WTC11 (cell line): ENCODE measurements around the gene MFF. TPM values are rescaled to one million over a fixed set of nuclear protein-coding genes. Genes with fewer than 3 reads are reported as not detected.

Source experiments
- ATAC-seq: fragments of 200-7000 bp; cut with Tn5 transposase; 2 replicates; pipeline ENCODE4 v1.10.0; 2021; ENCODE audit warnings: mild to moderate bottlenecking, moderate library complexity
- CTCF ChIA-PET: fragments of 300-600 bp; sonication (Branson Sonifier 250); formaldehyde crosslinking; loops from one replicate; lab custom pipeline; 2021; ENCODE audit warnings: antibody characterized with exemption; lab: Charles Lee
- POLR2A ChIA-PET: fragments of 350-600 bp; sonication (Branson Sonifier 250); formaldehyde crosslinking; loops from one replicate; lab custom pipeline; 2021; ENCODE audit warnings: antibody characterized with exemption; lab: Charles Lee
- DNase-seq: peaks from one replicate; pipeline ENCODE4 v3.0.0; 2021; ENCODE audit warnings: low spot score
- H3K27ac Mint-ChIP-seq: 2 replicates; pipeline ENCODE4 v1.8.0; 2021; ENCODE audit warnings: mixed read lengths
- H3K27me3 Mint-ChIP-seq: 2 replicates; pipeline ENCODE4 v1.8.0; 2021; ENCODE audit warnings: low read depth, mild to moderate bottlenecking, moderate library complexity, mixed read lengths
- H3K36me3 Mint-ChIP-seq: 2 replicates; pipeline ENCODE4 v1.8.0; 2021; ENCODE audit warnings: mixed read lengths
- H3K4me1 Mint-ChIP-seq: 2 replicates; pipeline ENCODE4 v1.8.0; 2022; ENCODE audit warnings: mixed read lengths
- H3K4me3 Mint-ChIP-seq: 2 replicates; pipeline ENCODE4 v1.8.0; 2021; ENCODE audit warnings: mild to moderate bottlenecking, moderate library complexity, mixed read lengths
- H3K9me3 Mint-ChIP-seq: 2 replicates; pipeline ENCODE4 v1.8.0; 2021; ENCODE audit warnings: mixed read lengths
- EMX1 ChIP-seq: fragments of 250-450 bp; sonication (Bioruptor Pico); IDR thresholded peaks from 2 replicates; pipeline ENCODE4 v1.8.0; 2021; ENCODE audit warnings: mild to moderate bottlenecking
- GABPB1 ChIP-seq: sonication (generic); formaldehyde crosslinking; IDR thresholded peaks from 2 replicates; pipeline ENCODE4 v1.8.1; 2023; ENCODE audit warnings: mild to moderate bottlenecking, missing genetic modification reagents
- GTF2I ChIP-seq: fragments of 250-450 bp; sonication (Bioruptor Pico); conservative IDR thresholded peaks from 2 replicates; pipeline ENCODE4 v1.4.0; 2021; ENCODE audit warnings: mild to moderate bottlenecking
- JUN ChIP-seq: sonication (generic); formaldehyde crosslinking; IDR thresholded peaks from 2 replicates; pipeline ENCODE4 v1.8.0; 2023; ENCODE audit warnings: mild to moderate bottlenecking, missing genetic modification reagents
- MYBL2 ChIP-seq: sonication (generic); formaldehyde crosslinking; IDR thresholded peaks from 2 replicates; pipeline ENCODE4 v1.8.1; 2023; ENCODE audit warnings: mild to moderate bottlenecking, moderate library complexity, missing genetic modification reagents
- NFE2L1 ChIP-seq: sonication (generic); formaldehyde crosslinking; IDR thresholded peaks from 2 replicates; pipeline ENCODE4 v1.8.1; 2023; ENCODE audit warnings: missing genetic modification reagents
- NR1H2 ChIP-seq: sonication (generic); formaldehyde crosslinking; IDR thresholded peaks from 2 replicates; pipeline ENCODE4 v1.9.0; 2021; ENCODE audit warnings: mild to moderate bottlenecking, moderate library complexity, missing genetic modification reagents
- NR2C2 ChIP-seq: sonication (generic); formaldehyde crosslinking; IDR thresholded peaks from 2 replicates; pipeline ENCODE4 v1.8.0; 2022; ENCODE audit warnings: mild to moderate bottlenecking, missing genetic modification reagents
- OVOL2 ChIP-seq: fragments of 250-450 bp; sonication (Bioruptor Pico); IDR thresholded peaks from 2 replicates; pipeline ENCODE4 v1.9.0; 2021; ENCODE audit warnings: mild to moderate bottlenecking, borderline replicate concordance
- PRRX2 ChIP-seq: fragments of 250-450 bp; sonication (Bioruptor Pico); IDR thresholded peaks from 2 replicates; pipeline ENCODE4 v1.8.0; 2021; ENCODE audit warnings: mild to moderate bottlenecking
- RORB ChIP-seq: fragments of 250-450 bp; sonication (Bioruptor Pico); IDR thresholded peaks from 2 replicates; pipeline ENCODE4 v1.9.0; 2021; ENCODE audit warnings: mild to moderate bottlenecking
- ZBTB21 ChIP-seq: sonication (generic); formaldehyde crosslinking; IDR thresholded peaks from 2 replicates; pipeline ENCODE4 v1.8.1; 2023; ENCODE audit warnings: mild to moderate bottlenecking, missing genetic modification reagents, borderline replicate concordance
- ZNF232 ChIP-seq: sonication (generic); formaldehyde crosslinking; IDR thresholded peaks from 2 replicates; pipeline ENCODE4 v1.8.0; 2022; ENCODE audit warnings: mild to moderate bottlenecking, missing genetic modification reagents
- ZNF396 ChIP-seq: fragments of 250-450 bp; sonication (Bioruptor Pico); IDR thresholded peaks from 2 replicates; pipeline ENCODE4 v1.8.0; 2021; ENCODE audit warnings: mild to moderate bottlenecking, moderate library complexity, borderline replicate concordance
- total RNA-seq: library from RNA; stranded (reverse); gene quantifications from 3 replicates; pipeline ENCODE4 v1.2.3, GENCODE V29; 2021
- TF ChIP-seq, protein P1 (sequence below): sonication (generic); formaldehyde crosslinking; IDR thresholded peaks from 2 replicates; pipeline ENCODE4 v1.8.1; 2023; ENCODE audit warnings: mild to moderate bottlenecking, moderate library complexity, missing genetic modification reagents
- TF ChIP-seq, protein P2 (sequence below): sonication (generic); formaldehyde crosslinking; IDR thresholded peaks from 2 replicates; pipeline ENCODE4 v1.8.1; 2023; ENCODE audit warnings: mild to moderate bottlenecking, missing genetic modification reagents, moderate library complexity
- TF ChIP-seq, protein P3 (sequence below): fragments of 250-450 bp; sonication (Bioruptor Pico); IDR thresholded peaks from 2 replicates; pipeline ENCODE4 v1.8.0; 2021; ENCODE audit warnings: mild to moderate bottlenecking
- TF ChIP-seq, protein P4 (sequence below): sonication (generic); formaldehyde crosslinking; IDR thresholded peaks from 2 replicates; pipeline ENCODE4 v1.8.1; 2022; ENCODE audit warnings: low read depth, missing genetic modification reagents, borderline replicate concordance
- TF ChIP-seq, protein P5 (sequence below): sonication (generic); formaldehyde crosslinking; IDR thresholded peaks from 2 replicates; pipeline ENCODE4 v1.8.0; 2023; ENCODE audit warnings: missing genetic modification reagents, mild to moderate bottlenecking, borderline replicate concordance

Gene MFF
- total RNA-seq, 1 experiment from 2014 or later: 78.5 TPM

DNA sequence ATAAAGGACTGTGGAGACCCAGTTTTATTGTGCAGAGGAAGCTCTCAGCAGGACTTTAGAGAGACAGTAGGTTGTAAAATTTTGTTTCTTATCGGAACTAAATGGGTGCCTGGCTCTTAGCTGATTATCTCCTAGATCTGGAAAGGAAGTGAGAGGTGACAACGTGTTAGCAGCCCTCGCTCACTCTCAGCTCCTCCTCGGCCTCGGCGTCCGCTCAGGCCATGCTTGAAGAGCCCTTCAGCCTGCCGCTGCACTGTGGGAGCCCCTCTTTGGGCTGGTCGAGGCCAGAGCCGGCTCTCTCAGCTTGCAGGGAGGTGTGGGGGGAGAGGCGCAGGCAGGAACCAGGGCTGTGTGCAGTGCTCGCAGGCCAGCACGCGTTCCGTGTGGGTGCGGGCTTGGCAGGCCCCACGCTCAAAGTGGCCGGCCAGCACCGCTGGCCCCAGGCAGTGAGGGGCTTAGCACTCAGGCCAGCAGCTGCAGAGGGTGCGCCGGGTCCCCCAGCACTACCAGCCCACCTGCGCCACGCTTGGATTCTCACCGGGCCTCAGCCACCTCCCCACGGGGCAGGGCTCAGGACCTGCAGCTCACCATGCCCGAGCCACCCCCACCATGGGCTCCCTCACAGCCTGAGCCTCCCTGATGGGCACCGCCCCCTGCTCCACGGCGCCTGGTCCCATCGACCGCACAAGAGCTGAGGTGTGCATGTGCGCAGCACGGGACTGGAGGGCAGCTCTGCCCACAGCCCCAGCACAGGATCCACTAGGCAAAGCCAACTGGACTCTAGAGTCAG is 4.6 kb upstream of the MFF start:
- no peak for DNase-seq
- ChIA-PET POLR2A (no interaction called here), CTCF (no interaction called here)
- Mint-ChIP-seq H3K4me1 (peaks cover 7% of the 10 kb centered on the region), H3K27ac (no peak overlapping the region), H3K27me3 (peaks cover 12% of the 10 kb centered on the region), H3K36me3 (peaks cover 53% of the 10 kb centered on the region), H3K4me3 (no peak overlapping the region), H3K9me3 (peaks cover 62% of the 10 kb centered on the region)
- ATAC-seq: no peak
- no peak for TF ChIP-seq ZNF232

DNA sequence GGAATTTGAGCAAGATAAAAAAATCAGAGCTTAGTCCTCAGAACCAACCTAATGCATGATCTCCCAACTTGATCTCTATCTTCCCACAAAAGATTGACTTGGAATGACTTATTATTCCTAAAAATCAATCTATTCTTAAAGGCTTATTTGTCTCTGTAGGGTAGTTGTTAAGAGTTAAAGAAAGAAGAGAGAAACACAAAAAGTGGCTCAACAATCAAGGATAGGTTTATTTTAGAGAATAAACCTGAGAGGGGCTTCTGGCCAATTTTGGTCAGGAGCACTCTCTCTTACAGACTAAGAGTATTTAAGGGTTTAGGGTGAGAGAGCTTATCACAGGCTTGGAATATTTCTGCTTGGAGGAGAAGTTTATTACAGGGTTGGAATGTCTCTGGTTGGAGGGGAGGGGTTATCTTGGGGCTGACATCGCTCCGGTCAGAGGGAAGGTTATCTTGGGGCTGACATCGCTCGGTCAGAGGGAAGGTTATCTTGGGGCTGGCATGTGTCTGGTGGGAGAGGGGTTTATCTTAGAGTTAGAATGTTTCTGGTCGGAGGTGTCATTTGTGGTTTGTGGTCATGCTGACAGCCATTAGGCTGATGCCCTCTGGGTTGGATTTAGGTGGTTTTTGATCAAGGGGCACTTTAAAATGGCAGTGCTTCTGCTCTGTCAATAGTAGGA is 2.4 kb upstream of the MFF start:
- ATAC-seq (no peak), DNase-seq (no peak)
- POLR2A ChIA-PET: no interaction called here
- Mint-ChIP-seq H3K27ac (no peak overlapping the region), H3K9me3 (peaks cover 54% of the 10 kb centered on the region), H3K4me1 (peaks cover 26% of the 10 kb centered on the region), H3K4me3 (no peak overlapping the region), H3K27me3 (peaks cover 12% of the 10 kb centered on the region), H3K36me3 (peaks cover 51% of the 10 kb centered on the region)
- peak; percentile 54; the same call in 1 of the 2 replicates for TF ChIP-seq GTF2I
- TF ChIP-seq OVOL2: no peak
- CTCF ChIA-PET: no interaction called here

DNA sequence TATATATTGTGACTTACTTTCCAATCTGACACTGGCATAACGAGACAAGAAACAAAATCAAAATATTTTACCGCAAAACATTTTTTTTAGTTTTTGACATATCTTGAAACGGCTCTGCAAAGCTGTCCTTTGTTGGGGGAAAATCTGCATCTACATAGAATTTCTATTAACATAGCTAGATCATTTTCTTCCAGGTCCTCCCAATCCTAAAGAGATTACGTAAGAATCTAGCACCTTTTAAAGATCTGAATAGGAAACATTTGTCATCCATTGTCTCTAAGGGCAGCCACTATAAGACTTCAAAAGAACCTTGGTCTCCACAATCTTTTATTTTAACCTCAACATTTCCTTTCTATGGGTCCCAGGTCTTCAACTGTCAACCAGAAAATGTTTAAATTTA is 1.2 kb upstream of the MFF start:
- peaks cover 47% of the 10 kb centered on the region for H3K36me3 Mint-ChIP-seq
- no peak overlapping the region for H3K27ac Mint-ChIP-seq
- CTCF ChIA-PET: no interaction called here
- ATAC-seq: no peak
- peaks cover 12% of the 10 kb centered on the region for H3K27me3 Mint-ChIP-seq
- H3K4me3 Mint-ChIP-seq: peak overlapping the region; percentile 90; the same call in 1 of the 2 replicates
- POLR2A ChIA-PET: no interaction called here
- peaks cover 49% of the 10 kb centered on the region for H3K9me3 Mint-ChIP-seq
- peaks cover 35% of the 10 kb centered on the region for H3K4me1 Mint-ChIP-seq
- no peak for DNase-seq
- no peak for TF ChIP-seq EMX1 (CRISPR knock-in tag)
- no peak for TF ChIP-seq NR1H2 (CRISPR knock-in tag)

DNA sequence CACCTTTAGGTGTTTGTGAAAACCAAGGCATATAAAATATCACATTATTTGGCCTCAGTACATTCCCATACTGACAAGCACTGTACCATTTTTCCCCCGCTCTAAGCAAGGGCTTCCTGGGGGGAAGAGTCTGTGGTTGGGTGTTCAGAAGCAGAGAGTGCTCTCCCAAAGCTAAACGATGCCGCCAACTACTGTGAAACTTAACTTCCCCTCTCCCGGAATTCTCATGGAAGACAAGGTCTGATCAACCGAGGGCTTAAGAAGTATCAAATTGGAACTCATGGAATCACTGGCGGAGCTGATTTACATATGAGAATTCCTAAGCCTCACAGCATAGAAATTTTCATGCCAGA is 433 bp upstream of the MFF start:
- DNase-seq (no peak), ATAC-seq (peak; percentile 7; the same call in 1 of the 2 replicates)
- Mint-ChIP-seq H3K27me3 (peaks cover 12% of the 10 kb centered on the region), H3K27ac (peak overlapping the region; percentile 87), H3K9me3 (peaks cover 43% of the 10 kb centered on the region), H3K4me1 (peaks cover 41% of the 10 kb centered on the region), H3K36me3 (peaks cover 46% of the 10 kb centered on the region), H3K4me3 (peak overlapping the region; percentile 90)
- POLR2A ChIA-PET: no interaction called here
- CTCF ChIA-PET: interaction anchor here (0.7 to 1.7 kb wide), 2 partner anchors 86 to 199 kb away, joined by 3 read pairs; no protein-coding TSS in a partner anchor
- TF ChIP-seq NFE2L1 (CRISPR knock-in tag) (no peak), NR2C2 (CRISPR knock-in tag) (no peak), ZNF396 (CRISPR knock-in tag) (no peak), ZBTB21 (CRISPR knock-in tag) (no peak), RORB (CRISPR knock-in tag) (no peak), GABPB1 (CRISPR knock-in tag) (no peak), MYBL2 (CRISPR knock-in tag) (no peak), JUN (no peak), PRRX2 (CRISPR knock-in tag) (no peak), ZNF232 (no peak)
- TF ChIP-seq, protein P1, sequence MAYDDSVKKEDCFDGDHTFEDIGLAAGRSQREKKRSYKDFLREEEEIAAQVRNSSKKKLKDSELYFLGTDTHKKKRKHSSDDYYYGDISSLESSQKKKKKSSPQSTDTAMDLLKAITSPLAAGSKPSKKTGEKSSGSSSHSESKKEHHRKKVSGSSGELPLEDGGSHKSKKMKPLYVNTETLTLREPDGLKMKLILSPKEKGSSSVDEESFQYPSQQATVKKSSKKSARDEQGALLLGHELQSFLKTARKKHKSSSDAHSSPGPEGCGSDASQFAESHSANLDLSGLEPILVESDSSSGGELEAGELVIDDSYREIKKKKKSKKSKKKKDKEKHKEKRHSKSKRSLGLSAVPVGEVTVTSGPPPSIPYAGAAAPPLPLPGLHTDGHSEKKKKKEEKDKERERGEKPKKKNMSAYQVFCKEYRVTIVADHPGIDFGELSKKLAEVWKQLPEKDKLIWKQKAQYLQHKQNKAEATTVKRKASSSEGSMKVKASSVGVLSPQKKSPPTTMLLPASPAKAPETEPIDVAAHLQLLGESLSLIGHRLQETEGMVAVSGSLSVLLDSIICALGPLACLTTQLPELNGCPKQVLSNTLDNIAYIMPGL: no peak
- TF ChIP-seq, protein P2, sequence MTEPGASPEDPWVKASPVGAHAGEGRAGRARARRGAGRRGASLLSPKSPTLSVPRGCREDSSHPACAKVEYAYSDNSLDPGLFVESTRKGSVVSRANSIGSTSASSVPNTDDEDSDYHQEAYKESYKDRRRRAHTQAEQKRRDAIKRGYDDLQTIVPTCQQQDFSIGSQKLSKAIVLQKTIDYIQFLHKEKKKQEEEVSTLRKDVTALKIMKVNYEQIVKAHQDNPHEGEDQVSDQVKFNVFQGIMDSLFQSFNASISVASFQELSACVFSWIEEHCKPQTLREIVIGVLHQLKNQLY (CRISPR knock-in tag): no peak
- TF ChIP-seq, protein P3, sequence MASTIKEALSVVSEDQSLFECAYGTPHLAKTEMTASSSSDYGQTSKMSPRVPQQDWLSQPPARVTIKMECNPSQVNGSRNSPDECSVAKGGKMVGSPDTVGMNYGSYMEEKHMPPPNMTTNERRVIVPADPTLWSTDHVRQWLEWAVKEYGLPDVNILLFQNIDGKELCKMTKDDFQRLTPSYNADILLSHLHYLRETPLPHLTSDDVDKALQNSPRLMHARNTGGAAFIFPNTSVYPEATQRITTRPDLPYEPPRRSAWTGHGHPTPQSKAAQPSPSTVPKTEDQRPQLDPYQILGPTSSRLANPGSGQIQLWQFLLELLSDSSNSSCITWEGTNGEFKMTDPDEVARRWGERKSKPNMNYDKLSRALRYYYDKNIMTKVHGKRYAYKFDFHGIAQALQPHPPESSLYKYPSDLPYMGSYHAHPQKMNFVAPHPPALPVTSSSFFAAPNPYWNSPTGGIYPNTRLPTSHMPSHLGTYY (CRISPR knock-in tag): no peak
- TF ChIP-seq, protein P4, sequence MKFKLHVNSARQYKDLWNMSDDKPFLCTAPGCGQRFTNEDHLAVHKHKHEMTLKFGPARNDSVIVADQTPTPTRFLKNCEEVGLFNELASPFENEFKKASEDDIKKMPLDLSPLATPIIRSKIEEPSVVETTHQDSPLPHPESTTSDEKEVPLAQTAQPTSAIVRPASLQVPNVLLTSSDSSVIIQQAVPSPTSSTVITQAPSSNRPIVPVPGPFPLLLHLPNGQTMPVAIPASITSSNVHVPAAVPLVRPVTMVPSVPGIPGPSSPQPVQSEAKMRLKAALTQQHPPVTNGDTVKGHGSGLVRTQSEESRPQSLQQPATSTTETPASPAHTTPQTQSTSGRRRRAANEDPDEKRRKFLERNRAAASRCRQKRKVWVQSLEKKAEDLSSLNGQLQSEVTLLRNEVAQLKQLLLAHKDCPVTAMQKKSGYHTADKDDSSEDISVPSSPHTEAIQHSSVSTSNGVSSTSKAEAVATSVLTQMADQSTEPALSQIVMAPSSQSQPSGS (CRISPR knock-in tag): no peak
- TF ChIP-seq, protein P5, sequence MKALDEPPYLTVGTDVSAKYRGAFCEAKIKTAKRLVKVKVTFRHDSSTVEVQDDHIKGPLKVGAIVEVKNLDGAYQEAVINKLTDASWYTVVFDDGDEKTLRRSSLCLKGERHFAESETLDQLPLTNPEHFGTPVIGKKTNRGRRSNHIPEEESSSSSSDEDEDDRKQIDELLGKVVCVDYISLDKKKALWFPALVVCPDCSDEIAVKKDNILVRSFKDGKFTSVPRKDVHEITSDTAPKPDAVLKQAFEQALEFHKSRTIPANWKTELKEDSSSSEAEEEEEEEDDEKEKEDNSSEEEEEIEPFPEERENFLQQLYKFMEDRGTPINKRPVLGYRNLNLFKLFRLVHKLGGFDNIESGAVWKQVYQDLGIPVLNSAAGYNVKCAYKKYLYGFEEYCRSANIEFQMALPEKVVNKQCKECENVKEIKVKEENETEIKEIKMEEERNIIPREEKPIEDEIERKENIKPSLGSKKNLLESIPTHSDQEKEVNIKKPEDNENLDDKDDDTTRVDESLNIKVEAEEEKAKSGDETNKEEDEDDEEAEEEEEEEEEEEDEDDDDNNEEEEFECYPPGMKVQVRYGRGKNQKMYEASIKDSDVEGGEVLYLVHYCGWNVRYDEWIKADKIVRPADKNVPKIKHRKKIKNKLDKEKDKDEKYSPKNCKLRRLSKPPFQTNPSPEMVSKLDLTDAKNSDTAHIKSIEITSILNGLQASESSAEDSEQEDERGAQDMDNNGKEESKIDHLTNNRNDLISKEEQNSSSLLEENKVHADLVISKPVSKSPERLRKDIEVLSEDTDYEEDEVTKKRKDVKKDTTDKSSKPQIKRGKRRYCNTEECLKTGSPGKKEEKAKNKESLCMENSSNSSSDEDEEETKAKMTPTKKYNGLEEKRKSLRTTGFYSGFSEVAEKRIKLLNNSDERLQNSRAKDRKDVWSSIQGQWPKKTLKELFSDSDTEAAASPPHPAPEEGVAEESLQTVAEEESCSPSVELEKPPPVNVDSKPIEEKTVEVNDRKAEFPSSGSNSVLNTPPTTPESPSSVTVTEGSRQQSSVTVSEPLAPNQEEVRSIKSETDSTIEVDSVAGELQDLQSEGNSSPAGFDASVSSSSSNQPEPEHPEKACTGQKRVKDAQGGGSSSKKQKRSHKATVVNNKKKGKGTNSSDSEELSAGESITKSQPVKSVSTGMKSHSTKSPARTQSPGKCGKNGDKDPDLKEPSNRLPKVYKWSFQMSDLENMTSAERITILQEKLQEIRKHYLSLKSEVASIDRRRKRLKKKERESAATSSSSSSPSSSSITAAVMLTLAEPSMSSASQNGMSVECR (CRISPR knock-in tag): no peak
